Transverse colon (tissue), 4 donors: ENCODE data around the gene CACNA1I.

Experiments
- CTCF ChIP-seq, 5 experiments: fragments of 200-600 bp in 3 of 5; fragments of 450-650 bp in 2 of 5; sonication (generic) in 3 of 5; IDR thresholded peaks; 1 replicate in 2 of 5; 2 replicates in 3 of 5; pipeline ENCODE4 v1.5.1; 2016 to 2017; ENCODE audit warnings: antibody characterized with exemption in 5 of 5, inconsistent platforms in 3 of 5, mild to moderate bottlenecking in 2 of 5, moderate library complexity in 1 of 5
- POLR2A ChIP-seq: fragments of 450-650 bp; IDR thresholded peaks from one replicate; pipeline ENCODE4 v1.6.1; 2016; ENCODE audit warnings: antibody characterized with exemption, mild to moderate bottlenecking, moderate library complexity
- POLR2AphosphoS5 ChIP-seq, 3 donors: sonication (generic); formaldehyde crosslinking; IDR thresholded peaks; one replicate each; pipeline ENCODE4 v1.6.1; 2016; ENCODE audit warnings: antibody characterized with exemption in 3 of 3

GRCh38 chr22:39596601-39597000 is 26.0 kb downstream of the CACNA1I start:
- TF ChIP-seq POLR2AphosphoS5 (IDR thresholded peaks at IDR 0.05) (no peak), CTCF (IDR thresholded peaks at IDR 0.05) (no peak), POLR2A (no peak)
